ENCODE measurements around the gene PARPBP.
A peak's percentile ranks its signal among the peaks of the same experiment; 100 is the strongest.

The PARPBP gene

DNA sequence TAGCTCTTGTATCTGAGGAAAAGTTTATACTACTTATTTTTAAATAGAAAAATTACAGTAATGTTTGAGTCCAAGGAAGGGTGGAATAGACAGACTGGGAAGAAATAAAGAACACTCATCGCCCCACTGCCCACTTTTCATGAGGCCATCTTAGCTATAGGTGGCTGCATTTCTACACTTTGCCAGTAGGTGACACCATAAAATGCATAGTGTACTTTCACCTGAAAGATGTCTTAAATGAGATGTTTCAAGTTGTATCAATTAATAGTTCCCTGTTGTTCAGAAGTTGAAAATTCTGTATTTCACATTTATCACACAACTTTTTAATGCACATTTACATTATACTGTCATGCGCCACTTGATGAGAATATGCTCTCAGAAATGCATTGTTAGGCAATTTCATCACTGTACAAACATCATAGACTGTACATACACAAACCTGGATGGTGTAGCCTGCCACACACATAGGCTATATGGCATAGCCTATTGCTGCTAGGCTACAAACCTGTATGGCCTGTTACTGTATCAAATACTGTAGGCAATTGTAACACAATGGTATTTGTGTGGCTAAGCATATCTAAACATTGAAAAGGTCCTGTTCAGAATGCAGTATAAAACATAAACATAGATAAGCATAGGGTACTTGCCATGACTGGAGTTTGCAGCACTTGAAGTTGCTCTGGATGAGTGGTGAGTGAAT is 50.1 kb downstream of the PARPBP start:
- no peak overlapping the region for H3K27ac ChIP-seq
- TF ChIP-seq ZFX (IDR thresholded peaks at IDR 0.05; ENCODE audit: borderline replicate concordance), result no peak
- TF ChIP-seq, protein P1, sequence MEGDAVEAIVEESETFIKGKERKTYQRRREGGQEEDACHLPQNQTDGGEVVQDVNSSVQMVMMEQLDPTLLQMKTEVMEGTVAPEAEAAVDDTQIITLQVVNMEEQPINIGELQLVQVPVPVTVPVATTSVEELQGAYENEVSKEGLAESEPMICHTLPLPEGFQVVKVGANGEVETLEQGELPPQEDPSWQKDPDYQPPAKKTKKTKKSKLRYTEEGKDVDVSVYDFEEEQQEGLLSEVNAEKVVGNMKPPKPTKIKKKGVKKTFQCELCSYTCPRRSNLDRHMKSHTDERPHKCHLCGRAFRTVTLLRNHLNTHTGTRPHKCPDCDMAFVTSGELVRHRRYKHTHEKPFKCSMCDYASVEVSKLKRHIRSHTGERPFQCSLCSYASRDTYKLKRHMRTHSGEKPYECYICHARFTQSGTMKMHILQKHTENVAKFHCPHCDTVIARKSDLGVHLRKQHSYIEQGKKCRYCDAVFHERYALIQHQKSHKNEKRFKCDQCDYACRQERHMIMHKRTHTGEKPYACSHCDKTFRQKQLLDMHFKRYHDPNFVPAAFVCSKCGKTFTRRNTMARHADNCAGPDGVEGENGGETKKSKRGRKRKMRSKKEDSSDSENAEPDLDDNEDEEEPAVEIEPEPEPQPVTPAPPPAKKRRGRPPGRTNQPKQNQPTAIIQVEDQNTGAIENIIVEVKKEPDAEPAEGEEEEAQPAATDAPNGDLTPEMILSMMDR (IDR thresholded peaks at IDR 0.05), result peak; percentile 92

DNA sequence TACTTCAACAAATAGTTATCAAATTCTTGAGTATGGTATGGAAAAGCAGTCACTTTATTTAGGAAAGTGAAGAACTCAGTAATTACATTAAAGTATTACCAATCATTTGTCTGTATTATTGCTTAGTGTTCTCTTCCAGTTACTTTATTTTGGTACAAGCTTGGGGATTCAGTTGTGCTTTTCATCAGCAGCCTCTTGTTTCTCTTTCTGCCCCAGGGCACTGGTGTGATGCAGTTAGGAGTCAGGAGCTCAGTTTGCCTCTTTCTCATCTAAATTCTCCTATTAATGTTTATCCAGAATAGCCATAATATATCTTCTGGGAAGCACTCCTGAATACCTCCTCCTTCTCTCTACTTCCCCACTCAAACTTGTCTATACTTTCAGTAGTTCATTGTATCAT is 52.0 kb downstream of the PARPBP start:
- H3K27ac ChIP-seq, result no peak overlapping the region

DNA sequence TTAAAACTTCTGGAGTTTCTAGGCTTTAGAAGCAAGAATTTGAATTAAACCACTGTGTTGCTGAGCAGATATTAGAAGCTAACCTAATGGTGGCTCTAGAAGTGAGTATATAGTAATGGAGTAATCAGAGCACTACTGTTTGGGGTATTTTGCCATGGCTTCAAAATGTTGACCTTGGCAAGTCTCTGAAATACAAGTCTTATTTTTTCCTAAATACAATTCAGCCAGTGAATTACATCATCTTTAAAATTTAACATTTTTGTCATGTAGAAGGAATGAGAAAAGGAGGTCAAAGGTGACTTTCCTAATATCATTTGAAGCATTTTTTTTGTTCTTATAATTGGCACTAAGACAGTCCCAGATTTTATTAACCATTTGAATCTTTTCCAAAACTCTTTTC is 52.5 kb downstream of the PARPBP start:
- H3K27ac ChIP-seq, result no peak overlapping the region

More for the DNA sequence above, 52.0 kb downstream of the PARPBP start:
- TF ChIP-seq, protein P1 (IDR thresholded peaks at IDR 0.05), result no peak
- TF ChIP-seq ZFX (IDR thresholded peaks at IDR 0.05; ENCODE audit: borderline replicate concordance), result no peak

GRCh38 chr12:102174117-102174516 is 54.1 kb downstream of the PARPBP start:
- TF ChIP-seq, protein P1 (IDR thresholded peaks at IDR 0.05), result no peak
- no peak for TF ChIP-seq ZFX (IDR thresholded peaks at IDR 0.05; ENCODE audit: borderline replicate concordance)
- H3K27ac ChIP-seq, result no peak overlapping the region

More for the DNA sequence above, 52.5 kb downstream of the PARPBP start:
- TF ChIP-seq ZFX (IDR thresholded peaks at IDR 0.05; ENCODE audit: borderline replicate concordance), result no peak
- TF ChIP-seq, protein P1 (IDR thresholded peaks at IDR 0.05), result no peak

DNA sequence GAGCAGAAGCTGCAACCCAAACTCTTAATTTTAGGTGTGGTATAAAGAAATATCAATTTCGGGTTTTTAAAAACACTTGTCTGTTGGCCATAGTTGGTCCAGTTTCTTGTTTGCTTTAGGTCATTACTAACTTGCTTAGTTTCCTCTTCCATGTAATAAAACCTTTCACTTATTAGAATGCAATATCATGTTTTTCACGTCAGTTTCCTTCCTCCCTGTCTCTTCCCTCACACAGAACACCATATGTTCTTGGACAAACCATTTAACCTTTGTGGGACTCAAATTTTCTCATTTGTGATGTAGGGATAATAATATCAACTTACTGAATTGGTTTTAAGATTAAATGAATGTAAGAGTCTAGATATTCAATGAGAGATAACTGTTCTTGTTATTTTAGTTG is 54.8 kb downstream of the PARPBP start:
- H3K27ac ChIP-seq, result no peak overlapping the region
- TF ChIP-seq, protein P1 (IDR thresholded peaks at IDR 0.05), result no peak
- no peak for TF ChIP-seq ZFX (IDR thresholded peaks at IDR 0.05; ENCODE audit: borderline replicate concordance)

- H3K27ac ChIP-seq, result no peak overlapping the region
- TF ChIP-seq, protein P1 (IDR thresholded peaks at IDR 0.05), result no peak
- no peak for TF ChIP-seq ZFX (IDR thresholded peaks at IDR 0.05; ENCODE audit: borderline replicate concordance)
Observed at GRCh38 chr12:102182635-102183034, 62.7 kb downstream of the PARPBP start.

DNA sequence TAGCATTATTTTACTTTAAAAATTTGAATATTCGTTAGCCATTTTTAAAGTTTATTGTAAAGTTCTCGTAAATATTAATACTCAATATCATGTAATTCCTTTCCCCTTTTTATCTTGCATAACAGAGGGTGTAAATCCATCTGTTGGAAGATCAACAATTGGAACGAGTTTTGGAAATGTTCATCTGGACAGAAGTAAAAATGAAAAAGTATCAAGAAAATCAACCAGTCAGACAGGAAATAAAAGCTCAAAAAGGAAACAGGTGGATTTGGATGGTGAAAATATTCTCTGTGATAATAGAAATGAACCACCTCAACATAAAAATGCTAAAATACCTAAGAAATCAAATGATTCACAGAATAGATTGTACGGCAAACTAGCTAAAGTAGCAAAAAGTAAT is 75.8 kb downstream of the PARPBP start:
- TF ChIP-seq ZFX (IDR thresholded peaks at IDR 0.05; ENCODE audit: borderline replicate concordance), result no peak
- TF ChIP-seq, protein P1 (IDR thresholded peaks at IDR 0.05), result no peak
- H3K27ac ChIP-seq, result no peak overlapping the region

All from 22Rv1 (cell line).